H1 (cell line): ENCODE data around the gene WDR37. TPM values are rescaled to one million over a fixed set of nuclear protein-coding genes. Genes with fewer than 3 reads are reported as not detected.

ENCODE experiments used
- CTCF ChIA-PET: fragments of 300-600 bp; sonication (Branson Sonifier 250); formaldehyde crosslinking; loops from one replicate; lab custom pipeline; 2021; ENCODE audit not compliant: partially characterized antibody; lab: Charles Lee
- POLR2A ChIA-PET: fragments of 300-600 bp; sonication (Branson Sonifier 250); formaldehyde crosslinking; loops from one replicate; lab custom pipeline; 2021; ENCODE audit warnings: inconsistent platforms; ENCODE audit not compliant: partially characterized antibody; lab: Charles Lee
- DNase-seq, 2 experiments: peaks; one replicate each; pipeline versions ENCODE4 v3.0.0 to v3.0.0-alpha.2; 2010 to 2022; ENCODE audit warnings: low spot score in 2 of 2, low read depth in 1 of 2, mixed read lengths in 1 of 2
- FAIRE-seq: peaks from 2 replicates; lab custom pipeline; 2011; peaks lifted over from hg19 to GRCh38; lab: Jason Lieb, UNC
- H2AFZ ChIP-seq: 2 replicates; pipeline ENCODE4 v1.8.1; 2012; ENCODE audit warnings: low read length, inconsistent platforms
- H2AK5ac ChIP-seq: 2 replicates; pipeline ENCODE4 v1.6.1; 2013; ENCODE audit warnings: low read depth, low read length
- H2BK120ac ChIP-seq: replicated peaks from 2 replicates; pipeline ENCODE3; 2013; ENCODE audit warnings: low read depth, low read length, inconsistent platforms
- H2BK12ac ChIP-seq: 2 replicates; pipeline ENCODE4 v1.6.1; 2013; ENCODE audit warnings: low read depth, low read length
- H2BK15ac ChIP-seq: 2 replicates; pipeline ENCODE4 v1.6.1; 2013; ENCODE audit warnings: low read length
- H2BK20ac ChIP-seq: 2 replicates; pipeline ENCODE4 v1.6.1; 2013; ENCODE audit warnings: low read length
- H2BK5ac ChIP-seq: 2 replicates; pipeline ENCODE4 v1.6.1; 2013; ENCODE audit warnings: low read depth, low read length
- H3K14ac ChIP-seq: 2 replicates; pipeline ENCODE4 v1.6.1; 2013; ENCODE audit warnings: inconsistent platforms; ENCODE audit not compliant: insufficient read length
- H3K18ac ChIP-seq: 2 replicates; pipeline ENCODE4 v1.6.1; 2013; ENCODE audit warnings: low read length; ENCODE audit errors: extremely low read depth
- H3K23ac ChIP-seq: 2 replicates; pipeline ENCODE4 v1.6.1; 2013; ENCODE audit warnings: inconsistent platforms; ENCODE audit not compliant: insufficient read length
- H3K23me2 ChIP-seq: 2 replicates; pipeline ENCODE4 v1.6.1; 2013; ENCODE audit warnings: low read depth, low read length
- H3K27ac ChIP-seq: 2 replicates; pipeline ENCODE4 v1.6.1; 2011; ENCODE audit warnings: low read depth, low read length, inconsistent platforms
- H3K27me3 ChIP-seq, 4 experiments: replicated peaks in 1 of 4; 1 replicate in 1 of 4; 2 replicates in 3 of 4; pipeline versions ENCODE4 v1.6.1 to v1.8.1; 2011 to 2013; ENCODE audit warnings: low read length in 3 of 4, mild to moderate bottlenecking in 3 of 4, inconsistent platforms in 2 of 4, mixed read lengths in 2 of 4, moderate library complexity in 1 of 4; ENCODE audit not compliant: control insufficient read depth in 3 of 4, insufficient read depth in 3 of 4; ENCODE audit errors: extremely low read depth in 1 of 4
- H3K36me3 ChIP-seq, 4 experiments: 2 replicates each; pipeline versions ENCODE4 v1.6.1 to v1.8.1; 2011 to 2013; ENCODE audit warnings: mild to moderate bottlenecking in 4 of 4, low read length in 3 of 4, moderate library complexity in 2 of 4, control low read depth in 1 of 4, inconsistent platforms in 1 of 4; ENCODE audit not compliant: insufficient read depth in 4 of 4, control insufficient read depth in 2 of 4
- H3K4ac ChIP-seq: replicated peaks from 2 replicates; pipeline ENCODE3; 2013; ENCODE audit warnings: low read length, low read depth, mixed read lengths, inconsistent platforms; ENCODE audit not compliant: insufficient read length
- H3K4me1 ChIP-seq, 4 experiments: replicated peaks in 1 of 4; 1 replicate in 1 of 4; 2 replicates in 3 of 4; pipeline versions ENCODE4 v1.6.1 to v1.8.1; 2011 to 2013; ENCODE audit warnings: low read length in 3 of 4, inconsistent platforms in 2 of 4, mixed read lengths in 1 of 4; ENCODE audit not compliant: insufficient read depth in 4 of 4, control insufficient read depth in 3 of 4
- H3K4me2 ChIP-seq, 2 experiments: 2 replicates each; pipeline versions ENCODE4 v1.6.1 to v1.8.1; 2011 to 2013; ENCODE audit warnings: low read depth in 2 of 2, low read length in 2 of 2, control low read depth in 1 of 2, inconsistent platforms in 1 of 2, mild to moderate bottlenecking in 1 of 2; ENCODE audit not compliant: insufficient read depth in 1 of 2
- H3K4me3 ChIP-seq, 4 experiments: fragments of 200-600, 300-600 bp in 1 of 4; sonication (generic), shearing (Covaris generic), sonication (Bioruptor Twin) in 1 of 4; 2 replicates each; pipeline versions ENCODE4 v1.5.1 to v1.8.1; 2011 to 2016; ENCODE audit warnings: low read length in 4 of 4, low read depth in 3 of 4, control low read depth in 2 of 4, inconsistent platforms in 2 of 4, mild to moderate bottlenecking in 2 of 4, mixed read lengths in 1 of 4, moderate library complexity in 1 of 4; ENCODE audit not compliant: insufficient read depth in 2 of 4; ENCODE audit errors: extremely low read depth in 1 of 4
- H3K56ac ChIP-seq: replicated peaks from 2 replicates; pipeline ENCODE3; 2013; ENCODE audit warnings: low read depth, mild to moderate bottlenecking, mixed read lengths, low read length, inconsistent platforms; ENCODE audit not compliant: insufficient read length
- H3K79me1 ChIP-seq: 2 replicates; pipeline ENCODE4 v1.6.1; 2013; ENCODE audit warnings: low read depth, low read length, control low read depth
- H3K79me2 ChIP-seq, 2 experiments: 2 replicates each; pipeline versions ENCODE4 v1.6.1 to v1.8.1; 2012 to 2013; ENCODE audit warnings: low read length in 2 of 2, mild to moderate bottlenecking in 2 of 2, inconsistent platforms in 1 of 2; ENCODE audit not compliant: insufficient read depth in 2 of 2, control insufficient read depth in 1 of 2
- H3K9ac ChIP-seq, 4 experiments: replicated peaks in 1 of 4; 1 replicate in 1 of 4; 2 replicates in 3 of 4; pipeline versions ENCODE4 v1.6.1 to v1.8.1; 2011 to 2013; ENCODE audit warnings: low read depth in 3 of 4, low read length in 3 of 4, control low read depth in 2 of 4, mild to moderate bottlenecking in 2 of 4, moderate library complexity in 2 of 4, inconsistent platforms in 1 of 4; ENCODE audit errors: extremely low read depth in 1 of 4
- H3K9me3 ChIP-seq, 2 experiments: 2 replicates each; pipeline versions ENCODE4 v1.6.1 to v1.8.1; 2012 to 2013; ENCODE audit warnings: mild to moderate bottlenecking in 2 of 2, moderate library complexity in 2 of 2, control low read depth in 1 of 2, inconsistent platforms in 1 of 2, low read depth in 1 of 2, low read length in 1 of 2, mixed read lengths in 1 of 2; ENCODE audit not compliant: insufficient read depth in 2 of 2
- H4K20me1 ChIP-seq, 2 experiments: replicated peaks in 1 of 2; 2 replicates each; pipeline versions ENCODE3 to v1.8.1; 2011 to 2013; ENCODE audit warnings: inconsistent platforms in 2 of 2, low read length in 2 of 2, mild to moderate bottlenecking in 1 of 2; ENCODE audit not compliant: insufficient read depth in 2 of 2, control insufficient read depth in 1 of 2
- H4K5ac ChIP-seq: 2 replicates; pipeline ENCODE4 v1.6.1; 2013; ENCODE audit warnings: low read length, low read depth, mixed read lengths, inconsistent platforms; ENCODE audit not compliant: insufficient read length
- H4K8ac ChIP-seq: 2 replicates; pipeline ENCODE4 v1.8.0; 2013; ENCODE audit warnings: mild to moderate bottlenecking, moderate library complexity, low read length, inconsistent platforms; ENCODE audit not compliant: insufficient read depth; ENCODE audit errors: extremely low read depth
- H4K91ac ChIP-seq: replicated peaks from 2 replicates; pipeline ENCODE3; 2013; ENCODE audit warnings: low read length, mixed read lengths, inconsistent platforms; ENCODE audit not compliant: insufficient read length
- ATF3 ChIP-seq: IDR thresholded peaks from 2 replicates; pipeline ENCODE4 v1.6.1; 2011; ENCODE audit warnings: low read depth, mild to moderate bottlenecking, low read length; ENCODE audit not compliant: insufficient read depth
- BCL11A ChIP-seq, 2 experiments: IDR thresholded peaks; one replicate each; pipeline ENCODE4 v1.6.1; 2011; ENCODE audit warnings: low read depth in 2 of 2, low read length in 2 of 2, mild to moderate bottlenecking in 2 of 2
- CTBP2 ChIP-seq: IDR thresholded peaks from 2 replicates; pipeline ENCODE4 v1.7.0; 2011; ENCODE audit warnings: borderline replicate concordance, mild to moderate bottlenecking, moderate library complexity, mixed read lengths, low read length; ENCODE audit not compliant: insufficient read depth, insufficient read length
- CTCF ChIP-seq, 3 experiments: IDR thresholded peaks; 1 replicate in 2 of 3; 2 replicates in 1 of 3; pipeline versions ENCODE4 v1.5.1 to v1.6.1; 2011; ENCODE audit warnings: low read length in 3 of 3, mild to moderate bottlenecking in 3 of 3, inconsistent platforms in 2 of 3, low read depth in 1 of 3, moderate library complexity in 1 of 3; ENCODE audit not compliant: insufficient read depth in 1 of 3; ENCODE audit errors: control extremely low read depth in 1 of 3
- KDM4A ChIP-seq: IDR thresholded peaks from one replicate; pipeline ENCODE4 v1.7.1; 2012; ENCODE audit warnings: low read depth, mild to moderate bottlenecking, moderate library complexity, low read length, inconsistent platforms; ENCODE audit not compliant: severe bottlenecking
- RBBP5 ChIP-seq: IDR thresholded peaks from 2 replicates; pipeline ENCODE4 v1.7.1; 2012; ENCODE audit warnings: low read depth, mild to moderate bottlenecking, inconsistent platforms, low read length, moderate library complexity, borderline replicate concordance
- RXRA ChIP-seq: IDR thresholded peaks from 2 replicates; pipeline ENCODE4 v1.6.1; 2011; ENCODE audit warnings: low read depth, mild to moderate bottlenecking, low read length, moderate library complexity; ENCODE audit not compliant: insufficient read depth
- SIN3A ChIP-seq, 2 experiments: IDR thresholded peaks in 1 of 2; conservative IDR thresholded peaks in 1 of 2; 2 replicates each; pipeline ENCODE4 v1.6.1; 2011 to 2012; ENCODE audit warnings: low read length in 2 of 2, improper control_type of control experiment in 1 of 2, low read depth in 1 of 2, mild to moderate bottlenecking in 1 of 2
- SIX5 ChIP-seq: IDR thresholded peaks from 2 replicates; pipeline ENCODE4 v1.6.1; 2011; ENCODE audit warnings: mild to moderate bottlenecking, low read depth, low read length
- ZNF274 ChIP-seq: IDR thresholded peaks from 2 replicates; pipeline ENCODE4 v1.7.0; 2012; ENCODE audit warnings: low read length, borderline replicate concordance; ENCODE audit errors: extremely low read depth
- WGBS, 2 experiments: shearing (Covaris generic) in 1 of 2; methylation state at CpG; one replicate each; pipeline versions ENCODE4 v1.1.6 to v1.1.7; 2013 to 2015; ENCODE audit warnings: low lambda C conversion rate in 2 of 2, mixed read lengths in 2 of 2, inconsistent platforms in 1 of 2, low coverage in 1 of 2, missing lambda C conversion rate in 1 of 2; ENCODE audit not compliant: insufficient replicate concordance in 2 of 2, insufficient coverage in 1 of 2, insufficient read length in 1 of 2; ENCODE audit errors: extremely low coverage in 1 of 2, missing lambda C conversion rate in 1 of 2; 5-methylcytosine and 5-hydroxymethylcytosine counted together
- polyA plus RNA-seq, 7 experiments: library from polyadenylated mRNA; depleted of rRNA in 3 of 7; stranded (reverse) in 5 of 7; unstranded in 2 of 7; fragments of >200 nt in 5 of 7; fragments of 200-250 nt in 2 of 7; gene quantifications; 1 replicate in 5 of 7; 2 replicates in 1 of 7; 4 replicates in 1 of 7; pipeline versions ENCODE4 v1.2.1 to v1.2.3, GENCODE V29; 2011 to 2013; ENCODE audit warnings: missing spikeins in 2 of 7, mixed read lengths in 2 of 7
- total RNA-seq: library from RNA; stranded (reverse); fragmentation: NEBNext Ultra II Directional; extraction: Animal tissue kit (Norgen Biotek cat#: 25700); gene quantifications from 2 replicates; pipeline ENCODE4 v1.2.1, GENCODE V29; 2021

Gene WDR37
- total and polyA plus RNA-seq, 2 of the 8 experiments (the other 6 are each of a cell fraction or from before 2014, with no cell fraction given), result 9.6 to 12.0 TPM

GRCh38 chr10:1127629-1128028, 71.4 kb downstream of the WDR37 start:
- no peak overlapping the region for H3K4ac ChIP-seq
- FAIRE-seq (no peak), DNase-seq (peak in 1 of 2 experiments; percentile 23)
- no peak overlapping the region for H3K27ac ChIP-seq
- H3K4me1 ChIP-seq, result no peaks in the 10 kb centered on the region; a peak in 2 of 7 replicates
- H3K36me3 ChIP-seq, result peaks cover 6 to 31% (median 9%) of the 10 kb centered on the region in 4 experiments; a peak in 6 of 8 replicates
- no peaks in the 10 kb centered on the region for H3K79me1 ChIP-seq
- H2BK5ac ChIP-seq, result no peak overlapping the region
- ChIA-PET CTCF (interaction anchor here (1.0 to 1.4 kb wide), 3 partner anchors 17 to 241 kb away, joined by 3 read pairs; no protein-coding TSS in a partner anchor), POLR2A (no interaction called here)
- H4K91ac ChIP-seq, result no peak overlapping the region
- H3K4me3 ChIP-seq, result no peak overlapping the region
- H4K8ac ChIP-seq, result no peak overlapping the region
- H3K56ac ChIP-seq, result no peak overlapping the region
- H2BK15ac ChIP-seq, result no peak overlapping the region
- no peaks in the 10 kb centered on the region for H4K20me1 ChIP-seq
- H2AFZ ChIP-seq, result no peak overlapping the region
- no peak overlapping the region for H2BK12ac ChIP-seq
- no peak overlapping the region for H3K4me2 ChIP-seq
- no peaks in the 10 kb centered on the region; a peak in 1 of 4 replicates for H3K9me3 ChIP-seq
- no peak overlapping the region for H3K18ac ChIP-seq
- no peak overlapping the region for H2BK120ac ChIP-seq
- no peak overlapping the region for H4K5ac ChIP-seq
- H3K14ac ChIP-seq, result no peak overlapping the region
- H3K23ac ChIP-seq, result no peak overlapping the region
- no peaks in the 10 kb centered on the region for H3K79me2 ChIP-seq
- H3K23me2 ChIP-seq, result peaks cover 2% of the 10 kb centered on the region; the same call in 1 of the 2 replicates
- H3K27me3 ChIP-seq, result no peaks in the 10 kb centered on the region
- WGBS, 2 experiments, result 92% methylated on average over 15 of the region's 15 CpGs; no CpG with 5 or more reads in 1 of the 2 experiments
- H2AK5ac ChIP-seq, result no peak overlapping the region
- no peak overlapping the region for H2BK20ac ChIP-seq
- H3K9ac ChIP-seq, result no peak overlapping the region
- TF ChIP-seq RBBP5 (no peak), RXRA (no peak), BCL11A (IDR thresholded peaks at IDR 0.05; ENCODE audit: low read depth in 2 of 2, low read length in 2 of 2) (no peak), SIX5 (no peak), CTBP2 (no peak), CTCF (IDR thresholded peaks at IDR 0.05; ENCODE audit: control extremely low read depth in 1 of 3, insufficient read depth in 1 of 3, low read depth in 1 of 3, low read length in 3 of 3) (no peak), SIN3A (conservative IDR thresholded peaks at IDR 0.05 in 1 of 2, IDR thresholded peaks at IDR 0.05 in 1 of 2; ENCODE audit: low read depth in 1 of 2, low read length in 2 of 2) (no peak), KDM4A (no peak), ZNF274 (no peak), ATF3 (no peak)
